DMS114 treated with DMSO at 0.1 percent for 48 hours (cell line): Measurements from ENCODE around the gene GALNT18.

Source experiments
- DNase-seq: peaks from one replicate; lab custom pipeline; 2025; ENCODE audit not compliant: unreplicated experiment; lab: John Stamatoyannopoulos, UW

Gene GALNT18

DNA sequence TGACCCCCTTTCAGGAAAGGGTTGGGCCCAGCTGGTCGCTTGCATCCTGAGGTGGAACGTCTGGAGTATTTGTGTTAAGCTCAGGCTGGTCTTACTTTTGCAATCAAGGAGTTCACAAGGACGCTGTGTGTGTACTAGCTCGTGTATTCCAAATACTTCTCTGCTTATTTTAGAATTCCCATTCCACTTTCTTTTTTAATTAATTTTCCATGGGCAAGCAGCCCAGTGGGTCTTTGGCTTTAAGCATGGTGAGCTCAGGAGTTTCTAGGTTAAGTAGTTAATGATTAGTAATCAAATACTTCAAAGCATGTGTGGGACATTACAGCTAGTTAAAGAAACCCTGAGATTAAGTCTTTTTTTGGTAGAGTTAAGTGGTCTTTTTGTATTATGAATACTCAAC lies 337.3 kb downstream of the GALNT18 start:
- no peak for DNase-seq

- DNase-seq, result no peak
These were observed 340.2 kb downstream of the GALNT18 start for GRCh38 chr11:11281626-11282025.

GRCh38 chr11:11280826-11281225 lies 341.0 kb downstream of the GALNT18 start:
- no peak for DNase-seq

DNA sequence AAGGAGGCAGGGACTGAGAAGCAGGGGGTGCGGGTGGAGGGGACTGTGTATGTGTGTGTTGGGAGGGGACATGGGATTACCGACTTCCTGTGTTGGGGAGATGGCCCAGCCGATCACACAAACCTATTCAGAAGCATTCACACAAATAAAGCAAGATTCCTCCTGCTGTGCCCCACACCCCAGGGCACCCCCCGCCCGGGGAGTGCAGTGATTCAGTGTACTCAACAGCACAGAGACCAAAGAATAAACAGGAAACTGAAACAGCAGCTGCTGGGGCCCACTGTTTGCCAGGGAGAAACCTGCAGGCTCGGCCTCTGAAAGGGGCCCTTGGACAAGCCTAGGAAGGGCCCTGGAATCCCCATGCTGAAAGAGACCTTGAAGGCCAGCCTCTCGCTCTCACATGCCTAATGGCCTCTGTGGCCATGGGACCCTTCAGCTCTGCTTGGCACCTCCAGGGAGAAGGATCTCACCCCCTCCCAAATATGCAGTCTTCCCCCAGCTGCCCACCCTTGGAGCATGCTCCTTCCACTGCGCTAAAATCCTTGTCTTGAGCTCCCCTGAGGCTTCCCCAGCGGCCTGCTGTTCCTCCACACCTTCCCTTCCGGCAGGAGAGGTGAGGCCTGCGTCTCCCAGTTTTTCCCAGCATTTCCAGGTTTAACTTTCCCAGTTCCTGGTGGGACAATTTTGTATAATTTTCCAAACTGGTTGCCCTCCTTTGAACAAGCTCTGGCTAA lies 341.7 kb downstream of the GALNT18 start:
- no peak for DNase-seq

- no peak for DNase-seq
These were observed 349.6 kb downstream of the GALNT18 start for GRCh38 chr11:11272254-11272653.

GRCh38 chr11:11270236-11270775 lies 351.5 kb downstream of the GALNT18 start:
- DNase-seq, result no peak

DNA sequence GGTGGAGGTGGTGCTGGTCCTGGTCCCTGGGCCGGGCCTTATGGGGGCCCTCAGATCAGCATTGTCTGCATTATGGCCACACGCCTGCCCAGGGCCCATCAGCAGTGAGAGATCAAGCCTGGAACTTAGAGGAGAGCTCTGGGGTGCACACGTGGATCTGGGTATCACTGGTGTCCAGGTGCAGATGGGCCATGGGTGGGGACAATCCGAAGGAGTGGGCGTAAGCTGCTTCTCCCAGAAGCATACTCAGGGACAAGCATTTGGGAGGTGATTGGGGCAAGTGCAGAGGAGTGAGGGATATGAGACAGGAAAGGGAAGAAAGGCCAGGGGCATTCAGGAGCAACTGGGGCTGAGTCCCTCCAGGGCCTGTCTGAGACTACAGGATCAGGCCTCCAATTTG lies 353.1 kb downstream of the GALNT18 start:
- DNase-seq, result no peak

- no peak for DNase-seq
These were observed 353.7 kb downstream of the GALNT18 start for GRCh38 chr11:11268119-11268518.

DNA sequence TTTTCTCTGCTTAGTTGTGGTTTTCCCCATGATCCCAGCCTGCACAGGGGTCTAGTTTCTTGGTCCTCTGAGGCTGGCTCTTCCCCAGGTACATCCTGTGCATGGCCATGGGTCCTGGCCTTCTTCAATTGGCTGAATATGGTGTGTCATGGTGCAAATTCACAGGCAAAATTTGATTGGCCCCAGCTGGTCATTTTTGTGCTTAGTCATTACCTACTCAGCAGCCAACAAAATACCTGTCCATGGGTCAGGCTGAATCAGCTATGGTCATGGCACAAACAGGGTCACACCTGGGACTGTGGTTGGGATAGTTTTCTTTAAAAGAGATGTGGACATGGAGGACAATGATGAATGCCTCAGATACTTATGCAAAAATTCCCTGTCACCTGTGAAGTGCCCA lies 354.5 kb downstream of the GALNT18 start:
- no peak for DNase-seq

GRCh38 chr11:11265994-11266606 lies 355.7 kb downstream of the GALNT18 start:
- DNase-seq, result no peak

GRCh38 chr11:11265320-11265719 lies 356.5 kb downstream of the GALNT18 start:
- DNase-seq, result no peak

GRCh38 chr11:11263238-11264005 lies 358.4 kb downstream of the GALNT18 start:
- DNase-seq, result no peak

- DNase-seq, result no peak
These were observed 359.5 kb downstream of the GALNT18 start for GRCh38 chr11:11262171-11262920.

- no peak for DNase-seq
These were observed 360.2 kb downstream of the GALNT18 start for GRCh38 chr11:11261629-11262028.

DNA sequence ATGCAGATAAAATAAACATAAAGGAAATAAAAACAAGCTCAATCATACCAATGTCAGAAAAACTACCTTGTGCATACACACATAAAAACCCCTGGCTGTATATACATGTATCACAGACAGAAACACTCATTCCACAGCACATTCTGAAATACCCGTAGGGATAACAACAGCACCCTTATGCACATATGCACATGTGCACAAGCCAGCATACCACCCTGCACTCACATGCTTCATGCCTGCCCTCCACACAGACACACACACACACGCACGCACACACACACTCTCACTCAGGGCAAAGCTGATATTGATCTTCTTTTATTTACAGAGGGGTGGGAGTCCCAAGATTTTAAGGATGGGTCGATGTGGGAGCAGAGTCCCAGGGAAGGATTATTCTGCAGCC lies 360.9 kb downstream of the GALNT18 start:
- DNase-seq, result no peak

DNA sequence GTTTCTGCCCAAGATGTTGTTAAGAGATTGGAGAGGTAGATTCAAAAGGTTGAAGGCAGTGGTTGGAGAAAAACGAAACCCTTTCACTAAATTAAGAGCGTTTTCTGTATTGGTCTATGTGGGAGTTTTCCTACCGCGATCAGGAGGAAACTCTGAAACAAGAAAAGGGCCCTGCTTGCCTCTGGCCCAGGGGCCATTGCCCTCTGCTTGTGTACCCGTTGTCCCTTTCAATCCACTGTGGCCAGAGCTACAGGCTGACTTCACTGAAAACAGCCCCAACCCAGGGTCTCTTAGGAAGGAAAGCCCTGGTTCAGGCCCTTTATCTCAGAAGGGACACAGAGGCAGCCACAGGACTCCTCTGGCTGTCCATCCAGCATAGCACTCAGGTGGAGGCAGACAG lies 367.8 kb downstream of the GALNT18 start:
- no peak for DNase-seq

DNA sequence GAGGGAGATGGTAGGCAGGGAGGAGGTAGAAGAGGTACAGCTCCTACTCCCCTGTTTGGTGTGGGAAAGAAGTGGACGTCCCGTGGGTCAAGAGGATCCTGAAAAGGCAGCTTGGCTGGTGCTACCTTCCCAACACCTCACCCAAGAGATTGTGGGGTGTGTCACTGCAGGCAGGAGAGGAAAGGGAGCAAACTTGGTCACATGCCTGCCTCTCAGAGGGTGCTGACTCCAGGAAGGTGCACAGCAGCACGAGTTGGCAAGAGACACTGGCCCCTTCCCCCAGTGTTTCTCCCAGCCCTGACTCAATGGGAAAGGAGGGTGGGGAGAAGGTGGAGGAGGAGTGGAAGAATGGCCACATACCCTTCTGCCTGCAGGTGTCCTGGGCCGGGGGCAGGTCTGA lies 368.3 kb downstream of the GALNT18 start:
- DNase-seq, result no peak

DNA sequence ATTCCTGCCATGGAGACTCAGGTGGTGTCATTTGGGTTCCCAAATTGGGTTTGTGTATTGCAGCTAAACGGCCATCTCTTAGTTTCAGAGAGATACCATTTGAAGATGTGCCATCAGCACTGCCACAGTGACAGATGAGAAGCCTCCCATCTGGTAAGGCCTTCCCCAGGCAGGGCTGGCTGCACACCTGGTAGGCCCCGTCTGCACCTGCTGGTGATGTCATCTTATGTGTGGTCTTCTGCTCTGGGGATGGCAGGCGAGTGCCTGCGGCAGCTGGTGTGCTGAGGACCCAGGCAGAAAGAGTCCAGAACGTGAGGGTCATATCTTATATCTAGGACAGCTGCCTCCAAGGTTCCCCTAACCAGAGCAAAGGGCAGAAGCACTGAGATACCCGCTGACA lies 369.4 kb downstream of the GALNT18 start:
- DNase-seq, result no peak

DNA sequence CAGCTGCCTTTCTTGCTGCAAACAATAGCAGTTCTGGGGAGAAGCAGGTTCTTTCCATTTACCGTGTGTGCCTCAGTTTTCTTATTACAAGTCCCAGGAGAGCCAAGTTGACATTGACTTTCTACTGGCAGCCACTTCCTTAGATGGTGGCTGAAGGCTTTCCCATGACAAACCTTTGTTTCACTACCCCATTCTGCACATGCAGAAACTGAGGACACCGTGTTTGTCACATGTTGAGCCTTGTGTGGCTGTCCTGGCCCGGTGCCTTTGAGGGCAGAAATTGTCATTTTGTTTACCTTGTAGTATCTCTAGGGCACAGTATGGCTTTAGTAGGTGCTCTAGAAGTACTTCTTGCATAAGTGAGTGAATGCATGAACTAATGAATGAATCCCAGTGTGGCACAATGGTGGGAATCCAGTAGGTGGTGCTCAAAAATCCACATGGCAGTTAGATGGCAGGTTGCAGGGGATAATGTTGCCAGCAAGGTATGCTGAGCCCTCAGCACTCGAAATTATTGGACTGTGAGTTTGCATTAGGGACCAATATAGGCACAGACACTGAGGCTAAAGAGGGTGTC lies 370.3 kb downstream of the GALNT18 start:
- DNase-seq, result no peak

DNA sequence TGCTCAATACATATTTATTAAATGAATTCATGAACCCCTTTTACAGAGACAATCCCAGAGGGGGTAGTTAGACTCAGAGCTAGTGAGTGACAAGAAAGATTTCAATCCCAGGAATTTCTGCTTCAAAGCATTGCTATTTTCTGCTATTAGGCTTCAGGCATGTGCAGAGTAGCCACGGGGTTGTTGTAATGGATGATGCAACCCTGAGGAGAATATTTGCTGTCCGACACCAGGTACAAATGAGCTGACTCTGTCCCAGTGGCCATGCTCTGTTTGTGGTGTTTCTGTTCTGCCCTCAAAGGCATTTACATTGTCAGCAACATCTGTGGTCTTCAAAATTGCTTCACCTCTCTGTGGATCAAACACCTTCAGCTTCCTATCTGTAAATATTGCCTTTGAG lies 371.3 kb downstream of the GALNT18 start:
- no peak for DNase-seq

DNA sequence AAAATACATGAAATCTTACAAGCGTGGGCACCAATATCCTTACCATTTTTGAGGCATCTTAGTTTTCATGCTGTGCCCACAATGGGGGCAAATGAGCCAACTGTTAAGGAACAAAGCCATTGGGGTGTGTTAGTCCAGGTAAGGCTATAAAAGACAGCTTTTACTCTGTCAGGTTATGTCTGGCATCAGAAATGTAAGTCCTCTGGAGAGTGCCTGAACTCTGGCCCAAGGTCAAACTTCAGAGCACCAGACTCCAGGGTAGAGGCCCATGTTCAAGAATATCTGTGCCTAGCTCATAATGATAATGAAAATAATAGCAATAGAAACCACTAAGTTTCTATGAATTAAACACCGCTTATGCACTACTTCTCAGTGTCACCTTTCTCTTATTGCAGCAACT lies 374.2 kb downstream of the GALNT18 start:
- DNase-seq, result no peak
